CD4-positive, CD25-positive, alpha-beta regulatory T cell (primary cell): ENCODE results near the gene LINC01488. TPM values are rescaled to one million over a fixed set of nuclear protein-coding genes. Genes with fewer than 3 reads are reported as not detected.

ENCODE experiments used
- ATAC-seq, 2 donors: fragments of 150-1000 bp; cut with Tn5 transposase; one replicate each; pipeline ENCODE4 v1.10.0; 2021; ENCODE audit warnings: low read depth in 2 of 2, moderate number of reproducible peaks in 2 of 2, moderate library complexity in 1 of 2
- DNase-seq, 3 donors: peaks; one replicate each; pipeline versions ENCODE4 v3.0.0 to v3.0.0-alpha.2; 2012 to 2022; ENCODE audit warnings: mixed read lengths in 1 of 3
- H3K27ac ChIP-seq: one replicate; pipeline ENCODE4 v1.7.0; 2013; ENCODE audit warnings: mild to moderate bottlenecking, low read length; ENCODE audit not compliant: insufficient read depth, poor library complexity, severe bottlenecking
- H3K27me3 ChIP-seq: one replicate; pipeline ENCODE4 v1.7.0; 2013; ENCODE audit warnings: low read length; ENCODE audit not compliant: control insufficient read depth, insufficient read depth
- H3K36me3 ChIP-seq: one replicate; pipeline ENCODE4 v1.7.0; 2013; ENCODE audit warnings: mild to moderate bottlenecking, low read length, moderate library complexity; ENCODE audit not compliant: control insufficient read depth, insufficient read depth
- H3K4me1 ChIP-seq: 2 replicates; pipeline ENCODE4 v1.7.0; 2013; ENCODE audit warnings: mild to moderate bottlenecking, low read length; ENCODE audit not compliant: insufficient read depth, control insufficient read depth, poor library complexity, severe bottlenecking
- H3K4me3 ChIP-seq: one replicate; pipeline ENCODE4 v1.7.0; 2013; ENCODE audit warnings: low read depth, mild to moderate bottlenecking, low read length, moderate library complexity
- H3K9me3 ChIP-seq, 2 experiments: 1 replicate in 1 of 2; 2 replicates in 1 of 2; pipeline ENCODE4 v1.7.0; 2013; ENCODE audit warnings: low read length in 2 of 2, mild to moderate bottlenecking in 1 of 2, moderate library complexity in 1 of 2; ENCODE audit not compliant: control insufficient read depth in 2 of 2
- H3K27ac Mint-ChIP-seq, 3 donors: one replicate each; pipeline ENCODE4 v1.8.0; 2020 to 2022; ENCODE audit warnings: mild to moderate bottlenecking in 3 of 3, mixed read lengths in 3 of 3, moderate library complexity in 2 of 3
- H3K27me3 Mint-ChIP-seq: one replicate; pipeline ENCODE4 v1.8.0; 2022; ENCODE audit warnings: mild to moderate bottlenecking, mixed read lengths
- H3K36me3 Mint-ChIP-seq: one replicate; pipeline ENCODE4 v1.8.0; 2020; ENCODE audit warnings: mixed read lengths
- H3K4me1 Mint-ChIP-seq, 4 donors: one replicate each; pipeline ENCODE4 v1.8.0; 2020 to 2022; ENCODE audit warnings: mixed read lengths in 4 of 4, mild to moderate bottlenecking in 1 of 4
- H3K4me3 Mint-ChIP-seq, 4 donors: one replicate each; pipeline ENCODE4 v1.8.0; 2020 to 2022; ENCODE audit warnings: mild to moderate bottlenecking in 4 of 4, mixed read lengths in 4 of 4, moderate library complexity in 3 of 4
- H3K9me3 Mint-ChIP-seq, 7 donors: one replicate each; pipeline ENCODE4 v1.8.0; 2020 to 2022; ENCODE audit warnings: mixed read lengths in 7 of 7, mild to moderate bottlenecking in 3 of 7, moderate library complexity in 2 of 7
- polyA plus RNA-seq, 4 donors: library from polyadenylated mRNA; unstranded; fragments of 300-500 nt; fragmentation: Illumina TruSeq; gene quantifications; one replicate each; pipeline ENCODE4 v1.2.3, GENCODE V29; 2021
- total RNA-seq: library from RNA; stranded (reverse); gene quantifications from one replicate; pipeline ENCODE4 v1.2.3, GENCODE V29; 2022

LINC01488 gene
- total and polyA plus RNA-seq, 5 donors from 2014 or later: not detected

DNA sequence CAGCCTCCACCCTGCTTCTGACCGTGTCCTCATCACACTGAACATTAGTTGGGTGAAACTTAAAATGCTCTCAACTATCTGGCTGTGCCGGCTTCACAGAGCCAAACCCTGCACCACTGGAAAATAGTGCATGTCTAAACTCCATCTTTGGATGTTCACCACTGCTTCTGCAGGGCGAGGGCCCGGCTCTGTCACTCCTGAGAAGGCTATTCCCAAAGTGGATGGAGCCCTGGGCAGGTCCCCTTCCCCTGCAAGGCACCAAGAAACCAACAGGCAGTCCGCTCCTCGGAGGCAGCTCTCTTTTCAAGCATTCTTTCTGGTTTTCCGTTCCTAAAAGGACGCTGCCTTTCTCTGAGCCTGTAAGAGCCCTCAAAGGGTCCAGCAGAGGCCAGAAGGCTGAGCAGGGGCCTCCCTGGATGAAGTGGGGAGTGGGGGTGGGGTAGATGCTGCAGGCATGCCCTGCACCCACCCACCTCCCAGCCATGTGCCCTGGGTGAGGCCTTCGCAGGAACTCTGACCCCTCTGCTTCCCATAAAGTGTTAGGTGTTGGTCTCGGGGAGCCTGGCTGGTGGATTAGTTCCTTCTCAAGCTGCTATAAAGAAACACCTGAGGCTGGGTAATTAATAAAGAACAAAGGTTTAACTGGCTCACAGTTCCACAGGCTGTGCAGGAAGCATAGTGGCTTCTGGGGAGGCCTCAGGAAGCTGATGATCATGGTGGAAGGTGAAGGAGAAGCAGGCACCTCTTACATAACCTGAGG is 23.3 kb downstream of the LINC01488 start:
- Histone ChIP-seq H3K4me3 (no peak overlapping the region), H3K4me1 (no peaks in the 10 kb centered on the region), H3K27me3 (no peaks in the 10 kb centered on the region), H3K36me3 (no peaks in the 10 kb centered on the region), H3K9me3 (no peaks in the 10 kb centered on the region), H3K27ac (no peak overlapping the region)
- Mint-ChIP-seq H3K27ac (no peak overlapping the region), H3K36me3 (no peaks in the 10 kb centered on the region), H3K4me3 (no peak overlapping the region), H3K4me1 (peaks cover 0 to 4% (median 0%) of the 10 kb centered on the region in 4 donors), H3K27me3 (peaks cover 10% of the 10 kb centered on the region), H3K9me3 (peaks cover 0 to 1% (median 0%) of the 10 kb centered on the region in 7 donors)
- no peak for DNase-seq
- no peak for ATAC-seq

DNA sequence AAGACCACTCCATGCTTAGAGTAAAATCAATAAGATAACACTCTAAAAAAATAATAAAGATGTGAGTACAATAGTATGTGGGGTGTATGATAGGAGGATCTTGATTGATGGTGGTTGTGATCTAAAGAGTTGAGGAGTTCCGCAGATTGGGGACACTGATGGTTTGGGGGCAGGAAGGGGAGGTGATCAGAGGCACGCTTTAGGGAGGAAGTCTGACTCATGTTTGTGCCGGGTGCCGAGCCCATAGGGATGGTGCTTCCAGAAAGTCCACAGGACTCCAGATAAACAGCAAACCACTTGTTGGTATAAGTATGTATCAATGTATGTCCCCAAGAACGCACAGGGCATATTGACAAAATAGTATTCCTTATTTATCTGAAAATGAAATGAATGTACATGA is 27.5 kb downstream of the LINC01488 start:
- no peaks in the 10 kb centered on the region for H3K9me3 ChIP-seq
- no peak overlapping the region for H3K4me3 Mint-ChIP-seq
- H3K36me3 Mint-ChIP-seq: no peaks in the 10 kb centered on the region
- no peak for ATAC-seq
- no peak for DNase-seq
- H3K4me1 Mint-ChIP-seq: peaks cover 0 to 4% (median 0%) of the 10 kb centered on the region in 4 donors
- H3K27ac ChIP-seq: no peak overlapping the region
- H3K36me3 ChIP-seq: no peaks in the 10 kb centered on the region
- H3K27me3 Mint-ChIP-seq: peaks cover 6% of the 10 kb centered on the region
- H3K9me3 Mint-ChIP-seq: no peaks in the 10 kb centered on the region
- no peak overlapping the region for H3K4me3 ChIP-seq
- H3K27me3 ChIP-seq: peaks cover 3% of the 10 kb centered on the region
- H3K27ac Mint-ChIP-seq: no peak overlapping the region
- H3K4me1 ChIP-seq: no peaks in the 10 kb centered on the region

DNA sequence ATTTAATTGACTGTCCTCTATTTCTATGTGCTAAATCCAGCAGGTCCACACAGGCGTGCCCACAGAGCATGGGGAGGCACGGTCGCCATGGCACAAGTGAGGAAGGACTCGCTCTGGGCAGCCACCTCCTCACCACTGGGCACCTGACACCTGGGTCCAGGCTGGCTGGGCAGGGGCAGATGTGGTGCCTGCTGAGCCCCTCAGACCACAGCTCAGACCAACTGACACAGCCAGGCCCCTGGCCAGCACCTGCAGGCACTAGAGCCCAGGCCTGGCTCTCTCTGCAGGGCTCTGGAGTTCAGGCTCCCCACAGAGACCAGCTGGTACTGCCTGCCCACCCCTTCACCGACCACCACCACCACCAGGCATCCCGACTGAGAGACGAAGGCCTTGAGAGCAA is 27.9 kb downstream of the LINC01488 start:
- no peaks in the 10 kb centered on the region for H3K36me3 Mint-ChIP-seq
- Histone ChIP-seq H3K9me3 (no peaks in the 10 kb centered on the region), H3K4me1 (no peaks in the 10 kb centered on the region), H3K4me3 (no peak overlapping the region), H3K27ac (no peak overlapping the region), H3K36me3 (no peaks in the 10 kb centered on the region), H3K27me3 (peaks cover 3% of the 10 kb centered on the region)
- no peak for ATAC-seq
- peaks cover 0 to 4% (median 0%) of the 10 kb centered on the region in 4 donors for H3K4me1 Mint-ChIP-seq
- H3K9me3 Mint-ChIP-seq: no peaks in the 10 kb centered on the region
- H3K4me3 Mint-ChIP-seq: no peak overlapping the region
- H3K27me3 Mint-ChIP-seq: peaks cover 6% of the 10 kb centered on the region
- no peak overlapping the region for H3K27ac Mint-ChIP-seq
- DNase-seq: no peak

DNA sequence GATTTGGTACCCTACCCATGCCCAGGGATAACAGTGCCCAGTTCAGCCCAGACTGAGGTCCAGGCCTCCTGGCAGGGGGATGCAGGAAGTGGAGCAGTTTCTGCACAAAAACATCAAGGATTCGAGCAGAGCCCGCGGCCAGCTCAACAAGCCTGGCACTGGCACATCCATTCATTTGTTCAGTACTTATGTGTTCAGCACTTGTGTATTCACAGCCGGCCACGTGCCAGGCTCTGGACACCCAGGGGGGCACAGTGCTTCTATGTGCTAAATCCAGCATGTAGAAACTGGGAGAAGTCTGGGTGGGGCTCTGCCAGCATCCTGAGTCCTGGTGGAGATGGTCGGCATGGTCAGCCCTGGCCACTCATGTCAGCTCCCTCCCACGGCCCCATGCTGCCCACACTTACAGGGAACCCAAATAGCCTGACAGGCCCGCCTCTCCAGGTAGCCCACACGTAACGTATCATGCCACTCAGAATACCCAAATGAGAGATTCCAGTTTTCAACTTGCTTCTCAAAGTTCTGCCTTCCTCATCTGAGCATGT is 28.5 kb downstream of the LINC01488 start:
- H3K4me3 Mint-ChIP-seq: no peak overlapping the region
- Histone ChIP-seq H3K27me3 (peaks cover 3% of the 10 kb centered on the region), H3K36me3 (no peaks in the 10 kb centered on the region), H3K27ac (no peak overlapping the region), H3K9me3 (no peaks in the 10 kb centered on the region), H3K4me1 (no peaks in the 10 kb centered on the region), H3K4me3 (no peak overlapping the region)
- H3K27me3 Mint-ChIP-seq: peaks cover 6% of the 10 kb centered on the region
- no peaks in the 10 kb centered on the region for H3K36me3 Mint-ChIP-seq
- no peaks in the 10 kb centered on the region for H3K9me3 Mint-ChIP-seq
- ATAC-seq (no peak), DNase-seq (no peak)
- no peak overlapping the region for H3K27ac Mint-ChIP-seq
- peaks cover 0 to 4% (median 0%) of the 10 kb centered on the region in 4 donors for H3K4me1 Mint-ChIP-seq

- Mint-ChIP-seq H3K36me3 (no peaks in the 10 kb centered on the region), H3K27me3 (peaks cover 6% of the 10 kb centered on the region)
These were observed 29.3 kb downstream of the LINC01488 start for GRCh38 chr11:69510471-69511357.

GRCh38 chr11:69511358-69512055 is 30.0 kb downstream of the LINC01488 start:
- Histone ChIP-seq H3K36me3 (no peaks in the 10 kb centered on the region), H3K9me3 (no peaks in the 10 kb centered on the region), H3K4me3 (no peak overlapping the region), H3K27me3 (peaks cover 3% of the 10 kb centered on the region), H3K27ac (no peak overlapping the region), H3K4me1 (no peaks in the 10 kb centered on the region)
- Mint-ChIP-seq H3K4me1 (peaks cover 0 to 4% (median 0%) of the 10 kb centered on the region in 4 donors), H3K9me3 (no peaks in the 10 kb centered on the region), H3K27ac (no peak overlapping the region), H3K4me3 (no peak overlapping the region), H3K36me3 (no peaks in the 10 kb centered on the region), H3K27me3 (peaks cover 6% of the 10 kb centered on the region)
- DNase-seq (no peak), ATAC-seq (no peak)

More at GRCh38 chr11:69510471-69511357, 29.3 kb downstream of the LINC01488 start:
- Mint-ChIP-seq H3K27ac (no peak overlapping the region), H3K4me1 (peaks cover 0 to 4% (median 0%) of the 10 kb centered on the region in 4 donors), H3K4me3 (no peak overlapping the region), H3K9me3 (no peaks in the 10 kb centered on the region)
- H3K27me3 ChIP-seq: peaks cover 3% of the 10 kb centered on the region
- H3K27ac ChIP-seq: no peak overlapping the region
- no peaks in the 10 kb centered on the region for H3K36me3 ChIP-seq
- H3K4me3 ChIP-seq: no peak overlapping the region
- H3K9me3 ChIP-seq: no peaks in the 10 kb centered on the region
- ATAC-seq: no peak
- DNase-seq: no peak
- no peaks in the 10 kb centered on the region for H3K4me1 ChIP-seq

DNA sequence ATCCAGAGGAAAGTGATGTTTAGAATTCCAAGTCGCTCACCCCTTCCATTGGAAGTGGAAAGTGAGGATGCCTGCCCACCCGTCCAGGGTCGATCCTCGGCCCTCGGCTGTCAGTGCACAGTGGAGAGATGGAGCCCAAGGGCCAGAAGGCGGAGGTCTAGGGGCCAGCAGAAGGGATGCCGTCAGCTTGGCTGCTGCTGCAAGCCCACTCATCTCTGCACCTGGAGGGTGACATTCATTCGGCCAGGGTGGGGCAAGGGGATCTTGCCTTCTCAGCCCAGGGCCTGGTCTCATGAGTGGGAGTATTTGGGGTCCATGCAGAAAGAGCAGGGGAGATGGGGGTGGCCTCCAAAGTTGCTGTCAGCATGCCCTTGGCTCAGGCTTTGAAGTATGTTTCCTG is 30.7 kb downstream of the LINC01488 start:
- no peaks in the 10 kb centered on the region for H3K9me3 Mint-ChIP-seq
- peaks cover 6% of the 10 kb centered on the region for H3K27me3 Mint-ChIP-seq

More for the DNA sequence above, 30.7 kb downstream of the LINC01488 start:
- Histone ChIP-seq H3K36me3 (no peaks in the 10 kb centered on the region), H3K9me3 (no peaks in the 10 kb centered on the region), H3K27ac (no peak overlapping the region), H3K27me3 (peaks cover 3% of the 10 kb centered on the region), H3K4me3 (no peak overlapping the region), H3K4me1 (no peaks in the 10 kb centered on the region)
- Mint-ChIP-seq H3K4me1 (peaks cover 0 to 4% (median 1%) of the 10 kb centered on the region in 4 donors), H3K36me3 (no peaks in the 10 kb centered on the region), H3K4me3 (no peak overlapping the region), H3K27ac (no peak overlapping the region)
- no peak for ATAC-seq
- no peak for DNase-seq
